Measurements from ENCODE around the gene CPEB2. TPM values are rescaled to one million over a fixed set of nuclear protein-coding genes. Genes with fewer than 3 reads are reported as not detected.

The CPEB2 gene
- total RNA-seq, 4 donors from 2014 or later: 10.7 to 25.9 (median 19.8) TPM

DNA sequence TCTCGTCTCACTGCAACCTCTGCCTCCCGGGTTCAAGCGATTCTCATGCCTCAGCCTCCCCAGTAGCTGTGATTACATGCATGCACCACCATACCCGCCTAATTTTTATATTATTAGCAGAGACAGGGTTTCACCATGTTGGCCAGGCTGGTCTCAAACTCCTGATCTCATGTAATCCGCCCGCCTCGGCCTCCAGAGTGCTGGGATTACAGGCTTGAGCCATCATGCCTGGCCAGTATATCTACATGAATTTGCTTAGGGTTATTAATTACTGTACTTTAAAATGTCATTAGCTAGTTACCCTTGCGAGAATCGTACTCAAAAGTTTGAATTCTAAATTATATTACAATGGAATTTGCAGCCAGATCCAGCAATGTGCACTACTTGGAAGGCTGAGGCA is 8.9 kb downstream of the CPEB2 start:
- peaks cover 0 to 13% (median 6%) of the 10 kb centered on the region in 4 donors for H3K4me1 ChIP-seq
- DNase-seq: no peak
- H3K27ac ChIP-seq: no peak overlapping the region

GRCh38 chr4:15012017-15012788 is 9.9 kb downstream of the CPEB2 start:
- DNase-seq: no peak
- no peaks in the 10 kb centered on the region for H3K27me3 ChIP-seq
- H3K27ac ChIP-seq: no peak overlapping the region
- peaks cover 0 to 11% (median 4%) of the 10 kb centered on the region in 4 donors for H3K4me1 ChIP-seq
- TF ChIP-seq POLR2A (IDR thresholded peaks at IDR 0.05) (no peak), CTCF (IDR thresholded peaks at IDR 0.05) (no peak)
- H3K4me3 ChIP-seq: no peak overlapping the region
- H3K36me3 ChIP-seq: peaks cover 0 to 20% (median 0%) of the 10 kb centered on the region in 3 donors
- no peaks in the 10 kb centered on the region for H3K9me3 ChIP-seq

More for the DNA sequence above, 8.9 kb downstream of the CPEB2 start:
- peaks cover 0 to 14% (median 0%) of the 10 kb centered on the region in 3 donors for H3K36me3 ChIP-seq
- H3K27me3 ChIP-seq: no peaks in the 10 kb centered on the region
- no peaks in the 10 kb centered on the region for H3K9me3 ChIP-seq
- TF ChIP-seq CTCF (IDR thresholded peaks at IDR 0.05) (no peak), POLR2A (IDR thresholded peaks at IDR 0.05) (no peak)
- no peak overlapping the region for H3K4me3 ChIP-seq

DNA sequence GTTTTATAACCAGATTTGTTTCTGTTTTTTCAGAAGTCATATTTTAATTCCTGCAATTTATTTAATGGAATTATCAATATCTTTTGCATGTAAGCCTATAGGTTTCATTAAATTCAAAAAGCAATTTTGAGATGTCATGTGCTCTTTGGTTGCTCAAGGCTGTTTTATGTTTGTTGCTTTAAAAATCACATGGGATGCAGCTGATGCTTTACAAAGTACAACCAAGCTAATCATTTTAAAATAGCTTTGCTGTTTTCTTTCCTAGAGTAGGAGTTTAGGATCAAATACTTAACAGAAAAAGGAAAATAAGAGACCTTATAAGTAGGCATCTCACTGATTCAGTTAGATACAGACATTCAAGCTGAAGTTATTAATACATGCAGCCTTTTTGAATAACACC is 11.3 kb downstream of the CPEB2 start:
- H3K27me3 ChIP-seq: no peaks in the 10 kb centered on the region
- H3K4me1 ChIP-seq: peaks cover 0 to 11% (median 4%) of the 10 kb centered on the region in 4 donors
- H3K36me3 ChIP-seq: peaks cover 0 to 29% (median 0%) of the 10 kb centered on the region in 3 donors
- no peak overlapping the region for H3K27ac ChIP-seq
- H3K4me3 ChIP-seq: no peak overlapping the region
- TF ChIP-seq POLR2A (IDR thresholded peaks at IDR 0.05): no peak
- TF ChIP-seq CTCF (IDR thresholded peaks at IDR 0.05): no peak
- no peaks in the 10 kb centered on the region for H3K9me3 ChIP-seq
- DNase-seq: no peak

DNA sequence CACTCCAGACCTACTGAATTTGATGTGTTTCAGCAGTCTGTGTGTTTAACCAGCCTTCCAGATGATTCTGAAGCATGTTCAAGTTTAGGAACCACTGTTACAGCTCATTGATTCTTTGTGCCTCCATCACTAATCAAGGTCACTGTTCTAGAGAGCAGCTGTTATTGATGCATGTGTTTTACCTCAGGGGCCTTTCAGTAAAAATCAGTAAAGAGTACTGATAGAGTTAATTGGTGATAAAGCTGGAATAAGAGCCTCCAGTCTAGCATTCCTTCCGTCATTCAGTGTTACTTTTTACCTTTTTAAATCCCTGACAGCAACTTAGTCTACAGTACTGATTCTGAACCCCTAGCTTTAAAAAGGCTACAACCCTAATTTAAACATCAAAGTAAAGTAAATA is 12.9 kb downstream of the CPEB2 start:
- Histone ChIP-seq H3K4me3 (no peak overlapping the region), H3K4me1 (peaks cover 0 to 11% (median 0%) of the 10 kb centered on the region in 4 donors), H3K36me3 (peaks cover 0 to 34% (median 0%) of the 10 kb centered on the region in 3 donors), H3K27me3 (no peaks in the 10 kb centered on the region), H3K9me3 (no peaks in the 10 kb centered on the region), H3K27ac (no peak overlapping the region)
- TF ChIP-seq POLR2A (IDR thresholded peaks at IDR 0.05) (no peak), CTCF (IDR thresholded peaks at IDR 0.05) (no peak)
- no peak for DNase-seq

DNA sequence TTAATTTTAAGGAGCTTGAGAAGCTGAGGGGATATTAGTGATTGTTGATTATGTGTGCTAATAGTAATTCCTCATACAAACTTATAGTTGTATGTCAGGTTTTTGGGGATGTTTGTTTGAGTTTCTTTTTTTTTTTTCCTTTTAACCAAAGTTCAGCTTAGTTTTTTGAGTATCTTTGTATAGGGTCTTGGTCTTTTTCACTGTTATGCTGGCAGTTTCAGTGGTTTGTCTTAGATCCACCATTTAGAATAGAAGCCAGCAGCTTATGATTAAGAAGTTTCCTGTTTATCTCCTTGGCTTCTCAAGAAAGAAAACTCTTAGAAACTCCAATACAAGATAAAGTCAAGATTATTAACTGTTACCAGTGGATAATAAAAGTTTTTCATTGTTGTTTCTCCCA is 16.1 kb downstream of the CPEB2 start:
- Histone ChIP-seq H3K4me1 (peaks cover 0 to 7% (median 1%) of the 10 kb centered on the region in 4 donors), H3K36me3 (peaks cover 0 to 37% (median 0%) of the 10 kb centered on the region in 3 donors), H3K9me3 (no peaks in the 10 kb centered on the region), H3K27me3 (no peaks in the 10 kb centered on the region), H3K27ac (no peak overlapping the region), H3K4me3 (no peak overlapping the region)
- TF ChIP-seq POLR2A (IDR thresholded peaks at IDR 0.05) (no peak), CTCF (IDR thresholded peaks at IDR 0.05) (no peak)
- no peak for DNase-seq
